HG02759 (cell line): ENCODE measurements around the gene CNOT6.
A peak's percentile ranks its signal among the peaks of the same experiment; 100 is the strongest.
"Not testable (repeated sequence)": the region's sequence is repeated elsewhere in the genome, so short reads cannot be mapped to it uniquely, and the experiment has no call there.

Experiments
- ATAC-seq: cut with Tn5 transposase; IDR thresholded peaks from one replicate; pipeline ENCODE4 v1.9.1; 2021; ENCODE audit warnings: mild to moderate bottlenecking, moderate library complexity; ENCODE audit not compliant: unreplicated experiment

CNOT6 gene

DNA sequence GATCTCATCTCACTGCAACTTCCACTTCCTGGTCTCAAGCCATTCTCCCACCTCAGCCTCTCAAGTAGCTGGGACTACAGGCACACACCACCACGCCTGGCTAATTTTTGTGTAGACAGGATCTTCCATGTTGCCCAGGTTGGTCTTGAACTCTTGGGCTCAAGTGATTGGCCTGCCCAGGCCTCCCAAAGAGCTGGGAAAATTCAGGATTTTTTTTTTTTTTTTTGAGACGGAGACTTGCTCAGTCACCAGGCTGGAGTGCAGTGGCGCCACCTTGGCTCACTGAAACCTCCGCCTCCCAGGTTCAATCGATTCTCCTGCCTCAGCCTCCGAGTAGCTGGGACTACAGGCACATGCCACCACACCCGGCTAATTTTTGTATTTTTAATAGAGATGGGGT lies 21.8 kb downstream of the CNOT6 start:
- ATAC-seq: not testable (repeated sequence)

DNA sequence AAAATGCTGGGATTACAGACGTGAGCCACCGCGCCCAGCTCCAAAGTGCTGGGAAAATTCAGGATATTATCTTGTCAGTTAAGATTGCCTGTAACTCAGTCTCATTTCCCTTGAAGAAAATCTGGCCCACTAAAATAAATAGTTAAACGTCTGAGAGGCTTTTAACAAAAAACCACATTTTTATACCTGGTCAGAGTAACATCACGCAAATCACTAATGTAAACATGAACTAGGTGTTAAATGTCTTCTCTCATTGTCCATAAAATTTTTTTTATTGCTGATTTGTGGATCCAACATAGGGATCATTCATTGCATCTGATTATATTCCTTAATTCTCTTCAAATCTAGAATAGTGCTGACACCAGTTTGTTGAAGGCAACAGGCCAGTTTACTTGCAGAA lies 22.3 kb downstream of the CNOT6 start:
- ATAC-seq: no peak

DNA sequence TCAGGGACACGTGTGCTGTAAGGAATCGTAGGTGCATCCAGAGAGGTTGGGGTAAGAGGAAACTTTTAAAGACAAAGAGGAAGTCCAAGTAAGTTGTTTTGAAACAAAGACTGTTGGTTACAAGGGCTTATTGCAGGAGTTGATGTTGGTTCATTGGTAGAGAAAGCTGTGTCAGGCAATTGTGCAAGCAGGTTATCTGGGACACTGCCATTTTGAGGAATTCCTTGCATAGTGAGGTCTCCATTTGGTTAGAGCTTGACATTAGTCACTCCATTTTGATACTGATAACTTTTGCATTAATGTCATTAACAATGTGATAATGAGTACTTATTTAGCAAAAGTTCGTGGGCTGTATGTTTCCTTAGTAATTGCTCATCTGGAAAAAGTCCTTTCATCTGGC lies 24.9 kb downstream of the CNOT6 start:
- ATAC-seq: no peak

DNA sequence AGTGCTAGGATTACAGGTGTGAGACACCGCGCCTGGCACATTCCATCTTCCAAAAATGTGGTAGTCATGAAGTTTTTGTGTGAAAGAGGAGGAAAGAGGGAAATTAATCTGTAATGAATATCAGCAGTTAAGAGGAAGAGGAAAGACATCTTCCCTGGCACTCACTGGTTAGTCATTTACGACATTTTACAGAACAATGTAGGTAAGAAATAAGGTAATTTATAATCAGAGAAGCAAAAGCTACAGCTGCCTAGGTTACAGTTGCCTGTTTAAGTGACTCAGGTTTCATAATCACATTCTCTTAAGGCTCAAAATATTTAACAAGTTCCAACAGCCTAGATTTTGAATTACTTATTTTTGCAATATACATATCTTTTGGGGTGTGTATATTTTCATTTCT lies 26.9 kb downstream of the CNOT6 start:
- ATAC-seq: no peak

DNA sequence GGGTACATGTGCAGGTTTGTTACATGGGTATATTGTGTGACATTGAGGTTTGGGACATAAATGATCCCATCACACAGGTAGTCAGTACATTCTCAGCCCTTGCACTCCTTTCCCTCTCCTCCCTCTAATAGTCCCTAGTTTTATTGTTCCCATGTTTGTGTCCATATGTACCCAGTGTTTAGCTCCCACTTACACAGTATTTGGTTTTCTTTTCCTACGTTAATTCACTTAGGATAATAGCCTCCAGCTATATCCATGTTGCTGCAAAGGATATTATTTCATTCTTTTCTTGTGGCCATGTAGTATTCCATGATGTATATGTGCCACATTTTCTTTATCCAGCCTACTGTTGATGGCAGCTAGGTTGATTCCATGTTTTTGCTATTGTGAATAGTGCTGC lies 27.4 kb downstream of the CNOT6 start:
- no peak for ATAC-seq

DNA sequence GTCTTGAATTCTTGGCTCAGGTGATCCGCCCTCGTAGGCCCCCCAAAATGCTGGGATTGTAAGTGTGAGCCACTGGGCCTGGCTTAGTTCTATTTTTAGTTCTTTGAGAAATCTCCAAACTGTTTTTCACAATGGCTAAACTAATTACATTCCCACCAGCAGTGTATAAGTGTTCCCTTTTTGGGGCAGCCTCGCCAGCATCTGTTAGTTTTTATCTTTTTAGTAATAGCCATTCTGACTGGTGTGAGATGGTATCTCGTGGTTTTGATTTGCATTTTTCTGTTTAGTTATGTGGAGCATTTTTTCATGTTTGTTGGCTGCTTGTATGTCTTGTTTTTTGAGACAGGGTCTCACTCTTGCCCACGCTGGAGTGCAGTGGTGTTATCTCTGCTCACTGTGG lies 28.2 kb downstream of the CNOT6 start:
- no peak for ATAC-seq

DNA sequence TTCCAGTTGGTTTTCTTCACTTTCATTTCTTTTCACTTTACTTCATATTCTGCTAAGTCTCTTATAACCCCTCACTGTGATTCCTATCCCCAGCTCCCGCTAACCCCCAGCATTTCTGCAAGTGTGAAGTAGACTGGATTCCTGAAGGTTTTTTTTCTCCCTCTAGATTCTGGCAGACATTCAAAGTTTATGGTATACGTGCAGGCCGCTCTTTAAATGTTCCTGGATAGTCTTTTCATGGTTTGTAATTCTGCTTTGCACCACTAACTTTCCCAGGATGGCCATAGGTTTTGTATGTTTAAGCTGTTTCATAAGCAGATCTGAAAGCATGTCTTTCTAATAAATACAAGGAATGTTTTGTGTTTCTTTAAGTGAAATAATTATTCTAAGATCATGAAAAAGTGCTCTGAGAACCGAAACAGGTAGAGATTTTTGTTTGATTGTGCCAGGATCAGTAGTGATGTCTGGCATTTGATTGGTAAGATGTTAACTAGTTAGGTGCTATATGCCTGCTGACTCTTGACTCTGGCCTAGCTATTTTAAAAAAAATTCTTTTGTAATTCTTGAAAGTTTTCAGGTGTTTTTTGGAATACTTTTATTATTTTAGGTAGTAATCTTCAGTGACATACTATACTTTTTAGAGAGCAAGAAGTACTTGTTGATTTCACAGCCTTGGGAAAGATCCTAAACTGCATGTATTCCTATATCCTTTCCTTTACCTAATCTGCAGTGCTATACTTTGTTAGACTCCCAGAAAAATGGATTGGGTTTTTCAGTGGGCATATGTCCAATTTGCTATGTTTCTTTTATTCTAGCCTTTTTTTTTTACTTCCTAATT lies 29.7 kb downstream of the CNOT6 start:
- ATAC-seq: no peak

DNA sequence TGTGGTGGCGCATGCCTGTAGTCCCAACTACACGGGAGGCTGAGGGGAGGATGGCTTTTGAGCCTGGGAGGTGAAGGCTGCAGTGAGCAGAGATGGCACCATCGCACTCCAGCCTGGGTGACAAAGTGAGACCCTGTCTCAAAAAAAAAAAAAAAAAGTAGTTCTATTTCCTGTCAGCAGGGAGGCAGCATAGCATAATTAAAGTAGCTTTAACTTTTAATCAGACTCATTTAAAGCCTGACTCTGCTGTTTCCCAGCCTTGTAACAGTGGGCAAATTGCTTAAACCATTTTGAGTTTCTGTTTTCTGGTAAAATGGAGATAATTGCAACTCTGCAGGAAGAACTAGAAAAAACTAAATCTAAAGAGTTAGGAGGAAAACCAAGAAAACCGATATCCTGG lies 31.2 kb downstream of the CNOT6 start:
- ATAC-seq: no peak

DNA sequence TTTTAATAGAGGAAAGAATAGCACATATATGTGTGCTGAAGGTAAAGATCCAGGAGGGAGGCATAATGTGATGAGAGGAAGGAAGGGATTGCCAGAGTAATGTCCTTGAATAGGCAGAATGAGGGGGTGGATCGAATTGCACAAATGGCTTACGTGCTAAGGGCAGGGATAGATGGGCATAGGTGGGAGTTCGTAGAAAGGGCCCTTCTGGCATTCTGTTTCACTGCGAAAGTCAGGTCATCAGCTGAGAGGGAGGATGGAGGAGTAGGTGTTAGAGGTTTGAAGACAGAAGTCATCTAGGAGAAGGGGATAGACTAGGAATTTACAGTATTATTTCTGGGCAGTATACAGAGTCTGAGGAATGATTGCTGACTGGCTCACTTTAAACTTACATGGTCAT lies 32.1 kb downstream of the CNOT6 start:
- ATAC-seq: no peak

DNA sequence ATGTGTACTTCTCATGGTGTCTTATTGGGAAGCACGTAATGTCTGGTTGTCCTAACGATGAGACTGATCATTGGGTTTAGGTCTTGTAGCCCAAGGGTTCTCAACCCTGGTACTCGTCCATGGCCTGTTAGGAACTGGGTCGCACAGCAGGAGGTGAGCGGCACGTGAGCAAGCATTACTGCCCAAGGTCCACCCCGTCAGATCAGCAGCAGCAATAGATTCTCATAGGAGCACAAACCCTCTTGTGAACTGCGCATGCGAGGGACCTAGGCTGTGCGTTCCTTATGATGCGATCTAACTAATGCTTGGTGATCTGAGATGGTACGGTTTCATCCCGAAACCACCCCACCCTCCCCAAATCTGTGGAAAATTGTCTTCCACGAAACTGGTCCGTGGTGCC lies 33.5 kb downstream of the CNOT6 start:
- no peak for ATAC-seq

DNA sequence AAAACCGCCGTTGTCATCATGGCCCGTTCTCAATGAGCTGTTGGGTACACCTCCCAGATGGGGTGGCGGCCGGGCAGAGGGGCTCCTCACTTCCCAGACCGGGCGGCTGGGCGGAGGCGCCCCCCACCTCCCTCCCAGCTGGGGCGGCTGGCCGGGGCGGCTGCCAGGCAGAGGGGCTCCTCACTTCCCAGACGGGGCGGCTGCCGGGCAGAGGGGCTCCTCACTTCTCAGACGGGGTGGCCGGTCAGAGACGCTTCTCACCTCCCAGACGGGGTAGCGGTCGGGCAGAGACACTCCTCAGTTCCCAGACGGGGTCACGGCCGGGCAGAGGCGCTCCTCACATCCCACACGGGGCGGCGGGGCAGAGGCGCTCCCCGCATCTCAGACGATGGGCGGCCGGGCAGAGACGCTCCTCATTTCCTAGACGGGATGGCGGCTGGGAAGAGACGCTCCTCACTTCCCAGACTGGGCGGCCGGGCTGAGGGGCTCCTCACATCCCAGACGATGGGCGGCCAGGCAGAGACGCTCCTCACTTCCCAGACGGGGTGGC lies 36.9 kb downstream of the CNOT6 start:
- ATAC-seq: not testable (repeated sequence)

DNA sequence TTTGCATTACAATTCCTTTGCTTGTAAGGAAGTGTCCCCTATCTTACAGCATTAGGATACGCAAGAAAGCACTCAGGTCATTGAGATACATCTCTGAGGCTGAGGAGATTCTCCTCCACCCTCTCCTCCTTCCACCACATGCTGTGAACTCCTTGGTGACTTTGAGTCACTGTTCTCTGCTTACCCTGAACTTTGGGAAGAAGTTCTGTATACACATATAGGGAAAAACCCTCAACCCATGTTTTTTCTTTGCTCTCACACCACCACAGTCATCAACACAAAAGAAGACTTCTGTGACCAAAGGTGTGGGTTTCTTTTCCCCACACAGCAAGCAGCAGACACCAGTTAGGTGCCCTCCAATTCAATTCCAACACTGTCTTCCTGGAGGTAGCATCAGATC lies 38.1 kb downstream of the CNOT6 start:
- ATAC-seq: no peak

DNA sequence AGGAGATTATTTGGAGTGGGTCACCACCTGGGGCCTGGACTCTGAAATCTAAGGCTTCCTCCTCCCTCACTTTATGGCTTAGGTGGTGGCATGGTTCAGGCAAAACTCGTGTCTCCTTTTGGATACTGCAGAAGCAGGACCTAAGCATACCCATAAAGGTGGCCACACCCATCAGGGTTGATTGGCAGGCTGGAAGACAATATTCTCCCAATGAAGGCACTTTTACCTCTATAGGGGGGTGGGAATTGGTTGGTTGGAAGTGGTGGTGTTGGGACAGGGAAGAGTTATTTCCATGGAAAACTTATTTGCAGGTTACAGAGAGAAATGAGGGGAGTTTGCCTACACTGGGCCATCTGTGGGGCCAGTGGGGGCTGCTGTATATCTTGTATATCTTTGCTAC lies 39.7 kb downstream of the CNOT6 start:
- no peak for ATAC-seq

DNA sequence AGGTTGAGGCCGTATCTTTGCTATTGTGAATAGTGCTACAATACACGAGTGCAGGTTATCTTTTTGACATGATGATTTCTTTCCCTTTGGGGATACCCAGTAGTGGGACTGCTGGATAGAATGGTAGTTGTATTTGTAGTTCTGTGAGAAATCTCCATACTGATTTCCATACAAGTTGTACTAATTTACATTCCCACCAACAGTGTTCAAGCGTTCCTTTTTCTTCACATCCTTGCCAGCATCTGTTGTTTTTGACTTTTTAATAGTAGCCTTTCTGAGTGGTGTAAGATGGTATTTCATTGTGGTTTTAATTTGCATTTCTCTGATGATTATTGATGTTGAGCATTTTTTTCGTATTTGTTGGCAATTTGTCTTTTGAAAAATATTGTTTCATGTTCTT lies 41.4 kb downstream of the CNOT6 start:
- ATAC-seq: no peak

DNA sequence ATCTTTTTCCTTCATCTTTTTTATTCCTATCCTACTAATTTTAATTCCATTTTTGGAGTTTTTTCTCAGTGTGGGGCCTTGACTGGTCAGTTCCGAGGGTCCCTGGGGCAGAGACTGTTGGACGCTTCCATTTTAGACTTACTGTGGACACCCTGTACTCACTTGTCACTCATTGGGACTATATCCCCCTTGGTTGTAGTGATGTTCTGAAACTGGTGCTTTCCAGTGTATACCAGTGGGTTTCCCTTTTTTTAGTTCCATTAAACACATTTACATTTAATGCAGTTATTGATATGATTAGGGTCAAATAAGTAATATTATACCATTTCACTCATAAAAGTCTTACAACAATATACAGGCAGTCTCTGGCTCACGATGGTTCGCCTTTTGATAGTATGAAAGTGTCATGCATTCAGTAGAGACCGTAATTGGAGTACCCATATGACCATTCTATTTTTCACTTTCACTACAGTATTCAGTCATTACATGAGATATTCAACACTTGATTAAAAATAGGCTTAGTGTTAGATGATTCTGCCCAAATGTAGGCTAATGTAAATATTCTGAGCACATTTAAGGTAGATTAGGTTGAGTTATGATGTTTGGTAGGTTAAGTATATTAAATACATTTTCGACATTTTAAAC lies 46.0 kb downstream of the CNOT6 start:
- peak; percentile 87 for ATAC-seq

DNA sequence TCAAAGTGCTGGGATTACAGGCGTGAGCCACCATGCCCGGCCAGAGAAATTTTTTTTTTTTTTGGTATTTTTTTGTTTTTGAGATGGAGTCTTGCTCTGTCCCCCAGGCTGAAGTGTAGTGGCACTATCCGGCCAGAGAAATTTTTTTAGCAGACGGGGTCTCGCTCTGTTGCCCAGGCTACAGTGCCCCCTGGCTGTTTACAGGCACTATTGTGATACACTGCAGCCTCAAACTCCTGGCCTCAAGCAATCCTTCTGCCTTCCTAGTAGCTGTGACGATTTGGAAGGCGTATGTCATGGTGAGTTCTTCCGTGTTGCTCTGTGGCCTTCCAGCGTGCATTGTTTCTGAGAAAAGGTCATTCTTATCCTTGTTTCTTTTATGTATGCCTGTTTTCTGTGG lies 47.5 kb downstream of the CNOT6 start:
- no peak for ATAC-seq

DNA sequence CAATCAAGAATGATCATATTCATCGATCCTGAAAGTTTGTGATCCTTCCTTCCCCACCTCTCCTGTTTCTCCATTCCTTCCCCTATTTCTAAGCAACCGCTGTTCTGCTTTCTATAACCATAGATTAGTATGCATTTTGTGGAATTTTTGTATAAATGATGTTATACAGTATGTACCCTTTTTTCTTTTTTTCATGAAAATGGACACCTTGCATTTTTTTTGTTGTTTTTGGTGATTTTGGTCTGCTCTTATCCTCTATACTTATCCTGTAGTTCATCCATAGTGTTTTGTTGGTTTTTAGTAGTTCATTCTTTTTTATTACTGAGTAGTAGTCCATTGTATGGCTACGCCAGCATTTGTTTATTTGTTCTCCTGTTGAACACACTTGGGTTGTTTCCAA lies 51.1 kb downstream of the CNOT6 start:
- ATAC-seq: no peak

DNA sequence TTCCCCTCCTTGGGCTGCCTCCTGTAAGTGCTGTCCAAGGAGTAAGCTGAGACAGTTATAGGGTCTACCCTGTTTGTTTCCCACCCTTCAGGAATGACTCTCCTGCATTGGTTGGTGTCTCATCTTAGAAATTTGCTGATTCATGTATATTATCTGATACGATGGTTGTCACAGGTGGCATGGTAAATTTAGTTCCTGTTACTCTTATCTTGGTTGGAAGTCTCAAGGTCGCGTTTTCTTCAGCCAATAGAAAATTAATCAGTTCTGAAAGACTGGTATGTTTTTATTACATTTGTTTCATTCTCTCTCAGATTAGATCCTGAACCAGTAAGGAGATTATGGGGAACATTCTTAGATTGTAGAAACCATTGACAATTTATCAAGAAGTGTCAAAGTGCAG lies 54.4 kb downstream of the CNOT6 start:
- no peak for ATAC-seq

DNA sequence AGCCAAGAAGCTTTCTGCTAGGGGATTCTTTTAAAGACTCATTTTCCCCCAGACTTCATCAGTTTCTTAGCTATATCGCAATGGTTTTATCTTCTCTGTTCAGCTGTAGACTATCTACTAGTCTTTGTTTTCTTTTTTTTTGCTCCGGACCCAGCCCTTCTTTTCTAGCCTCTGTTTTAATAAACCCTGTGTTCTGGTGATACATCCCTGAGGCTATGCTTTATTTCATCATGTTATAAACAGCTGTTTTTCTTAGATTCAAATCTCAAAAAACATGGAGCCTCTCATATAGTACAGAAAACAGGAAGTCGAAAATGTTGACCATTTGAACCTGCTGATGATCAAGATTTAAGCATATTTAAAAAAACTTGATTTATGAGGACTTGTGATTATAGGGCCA lies 59.4 kb downstream of the CNOT6 start:
- ATAC-seq: no peak

DNA sequence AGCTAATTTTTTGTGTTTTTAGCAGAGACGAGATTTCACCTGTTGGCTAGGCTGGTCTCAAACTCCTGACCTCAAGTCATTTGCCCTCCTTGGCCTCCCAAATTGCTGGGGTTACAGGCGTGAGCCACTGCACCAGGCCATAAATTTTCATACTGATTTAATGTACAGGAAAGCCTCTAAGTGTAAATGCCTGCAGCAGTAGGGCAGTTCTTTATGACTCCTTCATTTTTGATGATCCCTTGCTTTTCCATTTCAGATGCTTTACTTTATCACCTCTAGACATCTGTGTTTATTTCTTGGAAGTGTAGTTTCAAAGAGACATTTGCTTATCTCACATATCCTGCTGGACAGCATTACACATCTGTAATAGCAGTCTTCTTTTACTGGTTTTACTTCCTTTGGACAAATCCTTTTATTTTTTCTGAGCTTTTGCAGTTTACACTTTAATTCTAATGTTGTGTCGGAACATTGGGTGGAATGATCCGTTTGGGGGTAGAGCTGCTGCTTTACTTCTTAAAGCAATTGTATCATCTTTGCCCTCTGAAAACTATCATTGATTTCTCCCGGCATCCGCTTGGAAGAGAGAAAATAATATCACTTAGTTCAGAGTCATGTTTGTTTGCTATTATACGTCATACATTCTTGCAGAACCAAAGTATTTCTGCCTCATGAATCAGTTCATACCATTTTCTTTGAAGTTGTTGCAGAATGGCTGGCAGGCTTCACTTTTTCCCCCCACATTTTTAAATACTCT lies 61.2 kb downstream of the CNOT6 start:
- no peak for ATAC-seq

DNA sequence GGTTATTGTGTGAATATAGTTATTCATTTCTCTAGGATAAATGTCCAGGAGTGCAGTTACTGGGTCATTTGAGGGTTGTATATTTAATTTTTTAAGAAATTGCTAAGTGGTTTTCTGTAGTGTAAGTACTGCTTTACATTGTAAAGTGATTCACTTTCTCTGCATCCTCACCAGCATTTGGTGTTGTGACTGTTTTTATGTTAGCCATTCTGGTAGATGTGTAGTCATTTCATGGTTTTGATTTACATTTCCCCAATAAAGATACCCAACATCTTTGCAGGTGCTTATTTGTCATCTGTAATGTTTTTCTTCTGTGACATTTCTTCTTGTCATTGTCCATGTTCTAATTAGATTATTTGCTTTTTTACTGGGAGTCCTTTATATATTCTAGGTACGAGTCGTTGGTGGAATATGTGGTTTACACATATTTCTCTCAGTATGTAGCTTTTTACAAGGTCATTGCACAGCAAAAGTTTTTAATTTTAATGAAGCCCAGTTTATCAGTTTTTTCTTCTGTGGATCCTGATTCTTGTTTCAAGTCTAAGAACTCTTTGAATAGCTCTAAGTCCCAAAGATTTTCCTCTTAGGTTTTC lies 63.1 kb downstream of the CNOT6 start:
- no peak for ATAC-seq
